ENCODE data around the gene CA5B.
"Not testable (repeated sequence)": the region's sequence is repeated elsewhere in the genome, so short reads cannot be mapped to it uniquely, and the experiment has no call there.

Gene CA5B

DNA sequence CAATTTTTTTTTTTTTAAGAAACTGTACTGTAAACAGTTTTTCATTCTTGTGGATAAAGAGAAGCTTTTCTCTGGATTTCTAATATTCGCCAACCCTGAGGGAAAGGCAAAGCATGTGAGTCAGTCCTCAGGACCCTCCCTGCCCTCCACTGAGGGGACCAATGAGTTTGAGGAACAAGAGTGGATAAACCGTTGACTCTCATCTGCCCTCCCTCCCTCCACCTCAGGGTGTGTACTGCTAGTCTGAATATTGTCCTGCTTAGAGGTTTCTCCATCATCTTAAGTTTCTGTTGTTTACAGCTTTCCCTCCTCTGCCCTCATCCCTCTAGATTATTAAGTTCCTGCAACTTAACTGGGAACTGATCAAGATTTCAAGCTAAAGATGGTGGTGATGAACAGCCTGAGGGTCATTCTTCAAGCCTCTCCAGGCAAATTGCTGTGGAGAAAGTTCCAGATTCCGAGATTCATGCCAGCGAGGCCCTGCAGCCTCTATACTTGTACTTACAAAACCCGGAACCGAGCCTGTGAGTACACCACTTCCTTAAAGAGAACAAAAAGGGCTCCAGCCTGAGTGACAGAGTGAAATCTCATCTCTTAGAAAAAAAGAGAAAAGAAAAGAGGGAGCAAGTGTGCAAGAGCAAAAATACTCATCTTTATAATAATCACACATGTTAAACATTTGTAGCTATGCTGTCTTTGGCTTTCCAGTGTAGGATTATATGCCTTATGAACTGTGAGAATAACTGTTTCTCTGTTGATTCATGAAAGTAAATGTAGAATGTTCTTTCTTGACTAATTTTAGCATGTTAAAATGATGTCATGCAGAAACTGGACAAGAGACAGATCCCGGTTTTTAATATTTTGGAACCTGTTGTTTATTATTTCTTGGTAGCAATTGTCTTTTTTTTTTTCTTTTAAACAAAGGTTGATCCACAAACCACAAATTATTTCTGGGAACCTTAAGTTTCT, 11.9 kb downstream of the CA5B start:
- DNase-seq = no peak

GRCh38 chrX:15750611-15751154, 12.6 kb downstream of the CA5B start:
- DNase-seq = no peak

DNA sequence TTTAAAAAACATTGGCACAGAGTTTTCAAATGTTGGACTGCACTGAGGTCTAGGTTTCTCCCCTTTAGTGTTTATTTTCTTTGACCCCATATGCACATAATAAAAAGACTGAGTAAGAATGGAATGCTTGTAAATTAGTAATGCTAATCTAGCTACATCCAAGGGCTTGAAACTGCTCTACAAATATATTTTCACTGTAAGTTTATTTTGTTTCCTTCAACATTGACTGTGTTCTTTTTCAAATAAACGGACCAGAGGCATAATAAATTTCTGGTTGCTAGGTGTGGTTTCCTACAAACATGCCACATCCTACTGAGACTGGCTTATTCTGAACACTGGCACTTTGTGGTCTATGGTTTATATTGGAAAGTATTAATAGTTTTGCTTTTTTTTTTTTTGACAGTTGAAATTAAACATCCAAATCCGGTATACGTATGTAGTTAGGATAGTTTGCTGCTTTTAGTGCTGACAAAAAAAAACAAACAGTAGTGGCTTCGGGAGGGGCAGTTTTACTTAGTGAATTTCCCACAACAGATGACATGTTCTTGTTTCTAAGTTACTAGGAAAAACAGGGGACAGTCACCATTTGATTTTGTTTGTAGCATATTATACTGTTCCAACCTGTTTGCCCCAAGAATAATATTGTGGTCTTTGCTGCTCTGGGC, 13.2 kb downstream of the CA5B start:
- DNase-seq = no peak

DNA sequence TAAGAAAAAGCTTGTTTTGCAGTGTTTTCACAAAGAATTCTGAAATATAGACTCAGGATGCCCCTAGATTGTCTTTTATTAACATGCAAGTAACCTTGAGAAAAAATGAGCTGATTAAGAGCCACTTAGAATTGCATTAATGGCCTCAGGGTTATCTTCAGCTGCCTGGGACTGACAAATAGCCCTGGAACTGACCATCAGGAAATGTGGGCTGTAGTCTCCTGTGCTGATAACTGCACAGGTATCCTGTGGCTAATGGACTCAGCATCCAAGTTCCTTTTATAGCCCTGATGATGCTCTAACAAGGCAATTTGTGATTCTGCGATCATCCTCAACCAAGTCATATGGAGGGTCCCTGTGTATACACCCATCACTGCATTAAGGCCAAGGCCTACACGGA, 17.0 kb downstream of the CA5B start:
- DNase-seq = no peak

GRCh38 chrX:15758140-15758539, 20.1 kb downstream of the CA5B start:
- DNase-seq = no peak

GRCh38 chrX:15759886-15760285, 21.8 kb downstream of the CA5B start:
- not testable (repeated sequence) for DNase-seq

GRCh38 chrX:15761564-15762191, 23.6 kb downstream of the CA5B start:
- peak; percentile 1 for DNase-seq

GRCh38 chrX:15769300-15769954, 31.4 kb downstream of the CA5B start:
- no peak for DNase-seq

DNA sequence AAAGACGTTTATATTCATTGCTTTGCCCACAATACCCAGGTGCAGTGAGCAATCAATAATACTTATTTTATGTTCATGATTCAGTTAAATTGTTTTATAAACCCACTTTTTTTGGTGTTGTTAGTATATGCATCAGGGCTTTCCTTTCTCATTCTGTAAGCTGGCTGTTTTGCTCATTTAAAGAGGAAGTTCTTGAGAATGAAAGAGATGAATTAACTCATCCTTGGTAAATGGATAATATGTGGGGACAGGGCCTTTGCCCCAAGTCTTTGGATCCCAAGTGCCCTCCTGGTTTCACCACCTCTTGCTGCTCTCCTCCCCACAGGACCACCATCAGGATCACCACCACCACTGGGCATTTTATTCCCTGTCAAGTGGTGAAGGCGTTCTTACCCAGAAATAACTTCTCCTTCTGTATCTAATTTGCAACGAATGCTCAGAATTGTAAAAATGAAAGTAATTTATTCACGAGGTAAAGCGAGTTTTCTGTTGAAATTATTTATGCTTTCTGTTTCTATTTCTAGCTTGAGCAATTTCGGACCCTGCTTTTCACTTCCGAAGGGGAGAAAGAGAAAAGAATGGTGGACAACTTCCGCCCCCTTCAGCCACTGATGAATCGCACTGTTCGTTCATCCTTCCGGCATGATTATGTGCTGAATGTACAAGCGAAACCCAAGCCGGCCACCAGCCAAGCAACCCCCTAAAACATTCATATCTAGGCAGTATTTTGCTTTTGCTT, 44.1 kb downstream of the CA5B start:
- no peak for DNase-seq

- no peak for DNase-seq
Measured at GRCh38 chrX:15785176-15785750, 47.2 kb downstream of the CA5B start.

GRCh38 chrX:15786915-15787314, 48.8 kb downstream of the CA5B start:
- no peak for DNase-seq

GRCh38 chrX:15789979-15790768, 52.1 kb downstream of the CA5B start, which contains the start of gene ZRSR2:
Gene ZRSR2 (plus strand): TSS chrX:15790484. CDS start chrX:15790496, 12 bp downstream.
- DNase-seq = peak; percentile 64

GRCh38 chrX:15790769-15791290, 52.8 kb downstream of the CA5B start:
- DNase-seq = no peak

DNA sequence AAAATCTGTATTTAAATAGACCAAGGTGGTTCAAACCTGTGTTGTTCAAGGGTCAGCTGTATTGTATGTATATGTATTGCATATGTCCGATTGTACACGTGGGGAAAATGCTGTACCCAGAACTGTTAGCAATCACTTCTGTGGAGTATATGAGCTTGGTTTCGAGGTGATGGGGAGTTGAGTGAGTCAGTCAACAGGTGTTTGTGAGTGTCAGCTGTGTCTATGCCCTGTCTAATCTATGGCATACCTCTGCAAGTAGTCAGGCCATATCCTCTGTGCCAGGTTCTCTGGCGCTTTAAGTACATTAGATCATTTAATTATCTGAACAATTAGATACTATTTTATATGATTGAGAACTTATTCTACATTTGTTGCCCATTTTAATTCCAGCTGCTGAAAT, 59.6 kb downstream of the CA5B start:
- no peak for DNase-seq

DNA sequence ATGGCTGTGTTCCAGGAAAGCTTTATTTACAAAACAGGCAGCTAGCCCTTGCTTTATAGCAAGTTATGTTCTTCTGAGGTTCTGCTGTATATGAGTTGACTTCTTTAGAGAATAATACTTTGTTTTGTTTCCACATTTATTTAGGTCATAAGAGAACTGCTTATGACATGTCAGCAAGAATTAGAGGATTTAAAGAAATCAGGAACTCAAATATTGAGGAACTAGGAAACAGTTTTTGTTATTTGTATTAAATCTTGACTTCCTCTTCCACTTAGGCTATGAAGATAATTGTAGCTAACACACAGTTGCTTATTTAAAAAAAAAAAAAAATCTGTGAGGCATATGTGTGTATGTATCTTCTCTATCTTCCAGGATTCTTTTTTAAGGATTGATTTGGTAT, 66.5 kb downstream of the CA5B start:
- DNase-seq = peak; percentile 7

GRCh38 chrX:15808254-15808653, 70.2 kb downstream of the CA5B start:
- no peak for DNase-seq

GRCh38 chrX:15812192-15812938, 74.3 kb downstream of the CA5B start:
- DNase-seq = no peak

GRCh38 chrX:15813416-15813815, 75.3 kb downstream of the CA5B start:
- DNase-seq = no peak

GRCh38 chrX:15814771-15815365, 76.8 kb downstream of the CA5B start:
- DNase-seq = no peak

All from COR-L47 (cell line).